Adrenal gland (tissue), 12 donors: ENCODE results near the gene KIRREL3. TPM values are rescaled to one million over a fixed set of nuclear protein-coding genes. Genes with fewer than 3 reads are reported as not detected.

Experiments
- DNase-seq, 7 donors: peaks; one replicate each; pipeline ENCODE4 v3.0.0-alpha.2; 2019 to 2020
- H3K27ac ChIP-seq, 5 donors: fragments of 200-600 bp; sonication (generic) in 4 of 5; 1 replicate in 3 of 5; 2 replicates in 2 of 5; pipeline versions ENCODE4 v1.5.1 to v1.8.0; 2016 to 2020; ENCODE audit warnings: mild to moderate bottlenecking in 1 of 5
- H3K27me3 ChIP-seq: fragments of 200-600 bp; 2 replicates; pipeline ENCODE4 v1.8.0; 2021
- H3K36me3 ChIP-seq, 2 donors: fragments of 200-600 bp; replicated peaks in 1 of 2; 1 replicate in 1 of 2; 2 replicates in 1 of 2; pipeline versions ENCODE4 v1.5.1 to v1.8.0; 2018 to 2022
- H3K4me1 ChIP-seq, 2 donors: fragments of 200-600 bp; replicated peaks in 1 of 2; 1 replicate in 1 of 2; 2 replicates in 1 of 2; pipeline versions ENCODE4 v1.5.1 to v1.8.0; 2018 to 2021
- H3K4me3 ChIP-seq, 4 donors: fragments of 200-600 bp; sonication (generic) in 3 of 4; one replicate each; pipeline ENCODE4 v1.5.1; 2016 to 2018
- H3K9me3 ChIP-seq, 3 donors: fragments of 200-600 bp; sonication (generic) in 1 of 3; replicated peaks in 1 of 3; 1 replicate in 2 of 3; 2 replicates in 1 of 3; pipeline versions ENCODE4 v1.5.1 to v1.8.0; 2016 to 2021
- POLR2A ChIP-seq, 2 donors: fragments of 450-650 bp; IDR thresholded peaks; one replicate each; pipeline ENCODE4 v1.6.1; 2017; ENCODE audit warnings: antibody characterized with exemption in 2 of 2, mild to moderate bottlenecking in 2 of 2, moderate library complexity in 1 of 2
- WGBS, 4 donors: extraction: QIAGEN DNeasy Blood & Tissue Kit in 2 of 4; methylation state at CpG; one replicate each; pipeline versions ENCODE4 v1.1.5 to v1.1.7; 2013 to 2017; 5-methylcytosine and 5-hydroxymethylcytosine counted together
- intact Hi-C, 2 donors: fragments of 100-400 bp; cut with DNase I; formaldehyde crosslinking; loops; one replicate each; pipeline versions ENCODE4 v1.14.1 to v1.15.0; 2022 to 2023
- polyA plus RNA-seq, 3 donors: library from polyadenylated mRNA; stranded (reverse); fragments of 200-250 nt in 2 of 3; fragments of 350-450 nt in 1 of 3; fragmentation: Illumina TruSeq in 1 of 3; extraction: RNeasy Lipid Tissue Mini Kit (QIAGEN cat#74804) in 1 of 3; gene quantifications; one replicate each; pipeline ENCODE4 v1.2.3, GENCODE V29; 2013 to 2014
- total RNA-seq, 9 donors: library from RNA; depleted of rRNA in 4 of 9; stranded (reverse); fragments of >200 nt in 4 of 9; fragments of 120-200 nt in 1 of 9; fragmentation: NEBNext Ultra II Directional in 1 of 9; extraction: Animal tissue kit (Norgen Biotek cat#: 25700) in 1 of 9; gene quantifications; one replicate each; pipeline versions ENCODE4 v1.1.0 to v1.2.4, GENCODE V29; 2013 to 2023
- TF ChIP-seq, protein P1 (sequence below), 6 experiments: fragments of 450-650 bp in 4 of 6; fragments of 200-600 bp in 2 of 6; sonication (generic) in 1 of 6; IDR thresholded peaks; 1 replicate in 5 of 6; 2 replicates in 1 of 6; pipeline versions ENCODE4 v1.5.1 to v1.8.0; 2016 to 2021; ENCODE audit warnings: antibody characterized with exemption in 6 of 6, mild to moderate bottlenecking in 2 of 6, moderate library complexity in 1 of 6
- donor health status: healthy with polysubstance abuse.
- donor health status: Bipolar disorder and iron deficiency.
- donor health status: DM: yes; HTN: yes; CAD: no.
- donor health status: DM: no; HTN: no; CAD: no.
- donor health status: DM: no; HTN: no; CAD: no.
- donor health status: DM: yes; HTN: yes; CAD: no.

KIRREL3 gene
- total and polyA plus RNA-seq, 12 donors, result 0.07 to 4.1 (median 0.64) TPM; not detected in 1

DNA sequence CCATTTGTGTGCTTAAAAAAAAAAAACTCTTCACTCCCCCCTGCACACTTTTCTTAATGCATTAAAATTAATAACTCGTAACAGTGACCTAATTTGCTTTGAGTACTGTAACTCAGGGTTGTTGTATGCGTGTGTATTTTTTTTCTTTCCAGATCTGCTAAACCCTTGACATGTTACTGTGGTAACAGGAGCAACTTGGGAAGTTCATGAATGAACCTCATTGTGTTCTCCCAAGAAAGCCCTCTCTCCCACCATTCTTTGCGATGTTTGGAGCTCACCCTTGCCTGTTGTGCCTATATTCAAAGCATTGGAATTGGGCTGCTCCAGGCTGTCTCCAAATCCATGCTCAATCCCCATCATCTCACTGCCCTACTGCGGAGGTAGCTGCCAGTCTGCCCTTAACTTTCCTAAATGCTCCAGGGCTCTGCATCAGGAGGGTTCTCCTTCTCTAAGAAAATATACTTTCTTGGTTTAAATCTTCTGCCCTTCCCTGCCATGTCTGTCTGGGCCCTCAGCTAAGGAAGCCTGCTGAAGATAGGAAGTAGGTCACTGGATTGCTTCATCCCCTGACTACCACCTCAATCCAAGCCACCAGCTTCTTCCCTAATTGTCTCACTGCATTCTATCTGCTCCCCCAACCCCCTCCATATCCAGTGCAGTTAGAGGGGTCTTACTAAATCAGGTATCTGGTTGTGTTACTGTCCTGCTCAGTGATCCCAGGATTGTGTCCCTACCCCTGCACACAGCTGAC is 70.3 kb downstream of the KIRREL3 start:
- H3K4me3 ChIP-seq, result no peak overlapping the region
- H3K27ac ChIP-seq, result no peak overlapping the region
- no peaks in the 10 kb centered on the region for H3K27me3 ChIP-seq
- 60 to 77% (median 68%) methylated on average over 4 of the region's 4 CpGs for WGBS, 4 donors
- no peaks in the 10 kb centered on the region for H3K4me1 ChIP-seq
- TF ChIP-seq, protein P1, sequence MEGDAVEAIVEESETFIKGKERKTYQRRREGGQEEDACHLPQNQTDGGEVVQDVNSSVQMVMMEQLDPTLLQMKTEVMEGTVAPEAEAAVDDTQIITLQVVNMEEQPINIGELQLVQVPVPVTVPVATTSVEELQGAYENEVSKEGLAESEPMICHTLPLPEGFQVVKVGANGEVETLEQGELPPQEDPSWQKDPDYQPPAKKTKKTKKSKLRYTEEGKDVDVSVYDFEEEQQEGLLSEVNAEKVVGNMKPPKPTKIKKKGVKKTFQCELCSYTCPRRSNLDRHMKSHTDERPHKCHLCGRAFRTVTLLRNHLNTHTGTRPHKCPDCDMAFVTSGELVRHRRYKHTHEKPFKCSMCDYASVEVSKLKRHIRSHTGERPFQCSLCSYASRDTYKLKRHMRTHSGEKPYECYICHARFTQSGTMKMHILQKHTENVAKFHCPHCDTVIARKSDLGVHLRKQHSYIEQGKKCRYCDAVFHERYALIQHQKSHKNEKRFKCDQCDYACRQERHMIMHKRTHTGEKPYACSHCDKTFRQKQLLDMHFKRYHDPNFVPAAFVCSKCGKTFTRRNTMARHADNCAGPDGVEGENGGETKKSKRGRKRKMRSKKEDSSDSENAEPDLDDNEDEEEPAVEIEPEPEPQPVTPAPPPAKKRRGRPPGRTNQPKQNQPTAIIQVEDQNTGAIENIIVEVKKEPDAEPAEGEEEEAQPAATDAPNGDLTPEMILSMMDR (IDR thresholded peaks at IDR 0.05), result no peak
- TF ChIP-seq POLR2A (IDR thresholded peaks at IDR 0.05), result no peak
- DNase-seq, result no peak
- no peaks in the 10 kb centered on the region for H3K36me3 ChIP-seq
- intact Hi-C loops, result no loop called here
- H3K9me3 ChIP-seq, result no peaks in the 10 kb centered on the region

DNA sequence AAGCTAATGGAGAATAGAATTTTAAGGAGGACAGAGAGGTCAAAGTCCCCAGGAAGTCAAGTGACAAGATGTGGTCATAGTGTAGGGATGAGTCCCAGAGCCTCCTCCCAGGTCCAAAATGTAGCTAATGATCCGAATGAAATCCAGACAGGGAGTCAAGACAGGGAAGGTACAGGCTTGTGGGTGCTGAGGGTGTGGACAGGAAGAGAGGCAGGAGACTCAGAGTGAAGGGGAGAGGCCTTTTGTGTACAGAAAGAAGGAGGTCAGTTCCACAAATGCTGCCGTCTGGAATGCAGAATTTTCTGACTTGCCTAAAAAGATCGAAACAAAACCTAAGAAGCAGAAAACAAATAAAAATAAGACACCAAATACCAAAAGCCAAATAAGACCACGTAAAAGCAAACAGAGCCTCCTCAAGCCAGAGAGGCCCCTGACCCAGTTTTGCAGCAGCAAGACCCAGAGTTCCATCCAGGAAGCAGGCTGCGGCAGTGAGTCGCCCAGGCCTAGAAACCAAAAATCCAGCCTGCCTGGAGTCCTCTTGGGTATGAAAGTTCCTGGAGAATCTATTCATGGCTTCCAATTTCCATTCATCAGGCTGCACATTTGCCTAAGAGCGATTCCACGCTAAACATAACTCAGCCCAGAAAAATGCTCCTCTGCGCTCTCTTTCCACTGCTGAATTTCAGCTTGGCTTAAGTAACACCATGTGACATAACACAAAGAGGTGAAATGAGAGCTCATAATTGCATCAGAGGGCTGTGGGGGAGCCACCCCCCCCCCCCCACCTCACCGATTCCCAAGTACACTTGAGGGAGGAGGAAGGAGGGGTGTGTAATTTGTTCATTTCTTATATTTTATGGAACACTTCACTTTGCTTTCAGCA is 71.2 kb downstream of the KIRREL3 start:
- intact Hi-C loops, result no loop called here
- no peaks in the 10 kb centered on the region for H3K36me3 ChIP-seq
- no peak overlapping the region for H3K4me3 ChIP-seq
- no peaks in the 10 kb centered on the region for H3K4me1 ChIP-seq
- DNase-seq, result no peak
- H3K9me3 ChIP-seq, result no peaks in the 10 kb centered on the region
- 66 to 78% (median 73%) methylated on average over 8 to 10 of the region's 10 CpGs for WGBS, 4 donors
- no peak overlapping the region for H3K27ac ChIP-seq
- TF ChIP-seq POLR2A (IDR thresholded peaks at IDR 0.05), result no peak
- TF ChIP-seq, protein P1 (IDR thresholded peaks at IDR 0.05), result no peak
- H3K27me3 ChIP-seq, result no peaks in the 10 kb centered on the region

DNA sequence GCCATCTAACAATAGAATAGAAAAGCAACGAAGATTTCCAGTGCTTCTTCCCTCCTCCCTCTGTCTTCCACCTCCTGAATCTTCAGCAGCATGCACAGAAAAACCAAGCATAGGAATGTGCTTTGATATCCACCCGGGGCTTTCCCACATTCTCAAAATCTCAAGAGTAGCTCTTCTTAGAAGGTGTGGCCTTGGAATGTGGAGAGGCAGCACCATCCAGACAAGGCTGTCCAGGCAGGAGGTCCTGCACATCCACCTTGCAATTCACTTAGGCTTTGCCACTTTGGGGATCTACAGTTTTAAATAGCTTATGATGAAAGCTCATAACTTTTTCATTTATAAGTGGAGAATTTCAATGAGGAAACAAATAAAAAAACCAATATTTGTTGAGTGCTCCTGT is 72.9 kb downstream of the KIRREL3 start:
- no peak for DNase-seq
- Histone ChIP-seq H3K4me1 (no peaks in the 10 kb centered on the region), H3K9me3 (no peaks in the 10 kb centered on the region), H3K4me3 (no peak overlapping the region), H3K27me3 (no peaks in the 10 kb centered on the region), H3K27ac (no peak overlapping the region), H3K36me3 (no peaks in the 10 kb centered on the region)
- intact Hi-C loops, result no loop called here
- TF ChIP-seq POLR2A (IDR thresholded peaks at IDR 0.05), result no peak
- TF ChIP-seq, protein P1 (IDR thresholded peaks at IDR 0.05), result no peak
- 48 to 74% (median 68%) methylated on average over 2 of the region's 2 CpGs for whole genome bisulfite sequencing, 4 donors

DNA sequence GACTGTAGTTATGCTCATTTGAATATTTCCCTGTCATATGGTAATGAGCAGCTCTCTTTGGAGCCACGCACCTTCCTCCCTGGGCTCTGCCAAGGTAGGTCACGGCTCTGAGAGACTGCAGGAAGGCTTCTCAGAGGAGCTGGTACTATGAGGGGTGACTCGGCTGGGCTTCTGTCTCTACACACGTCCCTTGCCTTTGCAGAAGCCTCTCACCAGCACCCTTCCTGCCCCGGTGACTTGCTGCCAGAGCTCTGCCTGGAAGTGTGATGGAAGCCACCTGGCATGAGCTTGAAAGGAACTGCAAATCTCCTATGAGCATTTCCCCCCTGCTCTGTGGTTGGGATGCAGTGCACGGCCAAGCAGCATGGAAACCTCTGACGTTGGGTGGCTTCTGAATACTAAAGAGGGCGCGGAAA is 74.2 kb downstream of the KIRREL3 start:
- TF ChIP-seq POLR2A (IDR thresholded peaks at IDR 0.05), result no peak
- TF ChIP-seq, protein P1 (IDR thresholded peaks at IDR 0.05), result no peak
- no peaks in the 10 kb centered on the region for H3K36me3 ChIP-seq
- H3K27me3 ChIP-seq, result no peaks in the 10 kb centered on the region
- H3K27ac ChIP-seq, result no peak overlapping the region
- 69 to 72% (median 71%) methylated on average over 9 of the region's 9 CpGs for WGBS, 4 donors
- intact Hi-C loops, result no loop called here
- H3K4me3 ChIP-seq, result no peak overlapping the region
- no peak for DNase-seq
- no peaks in the 10 kb centered on the region for H3K9me3 ChIP-seq
- no peaks in the 10 kb centered on the region for H3K4me1 ChIP-seq
